ENCODE results near the gene KIF13A.

- TF ChIP-seq EZH2 (IDR thresholded peaks at IDR 0.05): no peak
- TF ChIP-seq POLR2AphosphoS5 (IDR thresholded peaks at IDR 0.05; ENCODE audit: borderline replicate concordance, low read depth, low read length): no peak
- TF ChIP-seq FOXP2 (optimal IDR thresholded peaks at IDR 0.05; ENCODE audit: control extremely low read depth, extremely low read length, insufficient read depth): no peak
Observed at GRCh38 chr6:17858584-17858983, 128.9 kb downstream of the KIF13A start.

Data from SK-N-MC (cell line).